OCI-LY1 (cell line): ENCODE measurements around the gene DLGAP3.

Experiments used
- EZH2 ChIP-seq: fragments of 200-600 bp; sonication (generic), shearing (Covaris generic); IDR thresholded peaks from 2 replicates; pipeline ENCODE4 v1.8.0; 2017; ENCODE audit warnings: borderline replicate concordance, mixed run types, mild to moderate bottlenecking, antibody characterized with exemption, low read length, moderate library complexity, mixed read lengths
- TF ChIP-seq, protein P1 (sequence below): fragments of 200-600 bp; sonication (generic), shearing (Covaris generic); IDR thresholded peaks from 2 replicates; pipeline ENCODE4 v1.5.1; 2017; ENCODE audit warnings: mild to moderate bottlenecking, antibody characterized with exemption, low read length, moderate library complexity, mixed read lengths

DNA sequence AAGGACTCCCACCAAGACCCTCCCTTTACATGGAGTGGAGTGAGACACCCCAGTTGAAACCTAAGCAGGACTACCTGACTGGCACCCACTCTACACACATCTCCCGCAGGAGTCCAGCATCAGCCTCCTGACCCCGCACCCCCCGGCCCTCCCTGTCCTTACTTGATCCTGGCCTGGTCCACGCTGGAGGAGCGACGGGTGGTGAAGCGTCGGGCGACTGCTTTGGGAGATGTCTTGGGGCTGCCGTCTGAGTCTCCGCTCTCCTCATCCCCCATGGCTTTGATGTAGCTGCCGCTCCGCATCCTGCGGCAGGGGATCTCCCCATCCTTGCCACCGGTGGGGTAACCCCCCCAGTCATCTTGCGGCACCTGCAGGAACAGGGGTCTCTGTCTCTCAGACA lies 29.5 kb downstream of the DLGAP3 start:
- TF ChIP-seq, protein P1, sequence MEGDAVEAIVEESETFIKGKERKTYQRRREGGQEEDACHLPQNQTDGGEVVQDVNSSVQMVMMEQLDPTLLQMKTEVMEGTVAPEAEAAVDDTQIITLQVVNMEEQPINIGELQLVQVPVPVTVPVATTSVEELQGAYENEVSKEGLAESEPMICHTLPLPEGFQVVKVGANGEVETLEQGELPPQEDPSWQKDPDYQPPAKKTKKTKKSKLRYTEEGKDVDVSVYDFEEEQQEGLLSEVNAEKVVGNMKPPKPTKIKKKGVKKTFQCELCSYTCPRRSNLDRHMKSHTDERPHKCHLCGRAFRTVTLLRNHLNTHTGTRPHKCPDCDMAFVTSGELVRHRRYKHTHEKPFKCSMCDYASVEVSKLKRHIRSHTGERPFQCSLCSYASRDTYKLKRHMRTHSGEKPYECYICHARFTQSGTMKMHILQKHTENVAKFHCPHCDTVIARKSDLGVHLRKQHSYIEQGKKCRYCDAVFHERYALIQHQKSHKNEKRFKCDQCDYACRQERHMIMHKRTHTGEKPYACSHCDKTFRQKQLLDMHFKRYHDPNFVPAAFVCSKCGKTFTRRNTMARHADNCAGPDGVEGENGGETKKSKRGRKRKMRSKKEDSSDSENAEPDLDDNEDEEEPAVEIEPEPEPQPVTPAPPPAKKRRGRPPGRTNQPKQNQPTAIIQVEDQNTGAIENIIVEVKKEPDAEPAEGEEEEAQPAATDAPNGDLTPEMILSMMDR = no peak
- TF ChIP-seq EZH2 = no peak
